IMR-90 (cell line): ENCODE data around the gene LIMCH1. TPM values are rescaled to one million over a fixed set of nuclear protein-coding genes. Genes with fewer than 3 reads are reported as not detected.

Source experiments
- ATAC-seq: fragments of 200-7000 bp; cut with Tn5 transposase; 2 replicates; pipeline ENCODE4 v1.9.1; 2020; ENCODE audit warnings: low read depth, mild to moderate bottlenecking, moderate library complexity
- BruUV-seq: library from RNA; stranded (reverse); fragments of 400-500 nt; replicated peaks from 2 replicates; lab custom pipeline; 2021; lab: Mats Ljungman, UMichigan
- CTCF ChIA-PET: fragments of 300-600 bp; formaldehyde crosslinking; extraction: SDS; loops from one replicate; lab custom pipeline; 2021; ENCODE audit warnings: antibody characterized with exemption; lab: Yijun Ruan, JAX
- POLR2A ChIA-PET: fragments of 300-600 bp; sonication (Branson Sonifier 250); formaldehyde crosslinking; loops from one replicate; lab custom pipeline; 2022; ENCODE audit warnings: antibody characterized with exemption; ENCODE audit not compliant: unreplicated experiment; lab: Charles Lee
- DNase-seq: peaks from one replicate; pipeline ENCODE4 v3.0.0; 2013
- H2AFZ ChIP-seq: replicated peaks from 2 replicates; pipeline ENCODE3; 2013; ENCODE audit warnings: low read length, mild to moderate bottlenecking; ENCODE audit not compliant: poor library complexity
- H2AK5ac ChIP-seq: 2 replicates; pipeline ENCODE4 v1.6.1; 2013; ENCODE audit warnings: low read depth, low read length, inconsistent platforms
- H2AK9ac ChIP-seq: replicated peaks from 2 replicates; pipeline ENCODE3; 2013; ENCODE audit warnings: mild to moderate bottlenecking, low read depth, low read length, moderate library complexity; ENCODE audit not compliant: poor library complexity
- H2BK120ac ChIP-seq: 2 replicates; pipeline ENCODE4 v1.6.1; 2013; ENCODE audit warnings: low read depth, low read length, inconsistent platforms
- H2BK15ac ChIP-seq: 3 replicates; pipeline ENCODE4 v1.6.1; 2013; ENCODE audit warnings: low read depth, low read length, inconsistent platforms
- H2BK20ac ChIP-seq: 2 replicates; pipeline ENCODE4 v1.6.1; 2013; ENCODE audit warnings: low read depth, mild to moderate bottlenecking, inconsistent platforms, low read length, moderate library complexity
- H2BK5ac ChIP-seq: 2 replicates; pipeline ENCODE4 v1.6.1; 2013; ENCODE audit warnings: mild to moderate bottlenecking, low read depth, low read length, inconsistent platforms; ENCODE audit not compliant: poor library complexity, severe bottlenecking
- H3K14ac ChIP-seq: replicated peaks from 2 replicates; pipeline ENCODE4 v1.6.1; 2013; ENCODE audit warnings: low read depth, low read length, inconsistent platforms
- H3K18ac ChIP-seq: 2 replicates; pipeline ENCODE4 v1.6.1; 2013; ENCODE audit warnings: low read depth, low read length, control low read depth
- H3K23ac ChIP-seq: 2 replicates; pipeline ENCODE4 v1.6.1; 2013; ENCODE audit warnings: low read depth, low read length, inconsistent platforms
- H3K27ac ChIP-seq: 2 replicates; pipeline ENCODE4 v1.5.1; 2013; ENCODE audit warnings: mild to moderate bottlenecking, control low read depth, low read length; ENCODE audit not compliant: insufficient read depth
- H3K27me3 ChIP-seq: 2 replicates; pipeline ENCODE4 v1.6.1; 2013; ENCODE audit warnings: low read length; ENCODE audit not compliant: control insufficient read depth, insufficient read depth
- H3K36me3 ChIP-seq: 2 replicates; pipeline ENCODE4 v1.6.1; 2013; ENCODE audit warnings: low read length, mixed read lengths; ENCODE audit not compliant: control insufficient read depth, insufficient read depth
- H3K4ac ChIP-seq: 2 replicates; pipeline ENCODE4 v1.6.1; 2013; ENCODE audit warnings: low read depth, low read length, inconsistent platforms
- H3K4me1 ChIP-seq: 2 replicates; pipeline ENCODE4 v1.6.1; 2013; ENCODE audit warnings: low read length, mixed read lengths; ENCODE audit not compliant: control insufficient read depth, insufficient read depth
- H3K4me2 ChIP-seq: 2 replicates; pipeline ENCODE4 v1.6.1; 2013; ENCODE audit warnings: low read depth, mild to moderate bottlenecking, control low read depth, low read length, moderate library complexity
- H3K4me3 ChIP-seq: 2 replicates; pipeline ENCODE4 v1.5.1; 2013; ENCODE audit warnings: low read depth, mild to moderate bottlenecking, control low read depth, low read length, moderate library complexity; ENCODE audit not compliant: insufficient read depth
- H3K56ac ChIP-seq: 2 replicates; pipeline ENCODE4 v1.6.1; 2013; ENCODE audit warnings: low read length, inconsistent platforms; ENCODE audit not compliant: insufficient read depth; ENCODE audit errors: extremely low read depth
- H3K79me1 ChIP-seq, 2 experiments: 2 replicates each; pipeline ENCODE4 v1.6.1; 2013; ENCODE audit warnings: low read length in 2 of 2, inconsistent platforms in 1 of 2, low read depth in 1 of 2
- H3K9ac ChIP-seq: 2 replicates; pipeline ENCODE4 v1.6.1; 2013; ENCODE audit warnings: low read depth, low read length, control low read depth
- H3K9me1 ChIP-seq: 2 replicates; pipeline ENCODE4 v1.6.1; 2013; ENCODE audit warnings: low read length, inconsistent platforms; ENCODE audit not compliant: insufficient read depth
- H3K9me3 ChIP-seq: 2 replicates; pipeline ENCODE4 v1.6.1; 2013; ENCODE audit warnings: low read length; ENCODE audit not compliant: control insufficient read depth, insufficient read depth
- H4K20me1 ChIP-seq: 2 replicates; pipeline ENCODE4 v1.6.1; 2013; ENCODE audit warnings: low read length, inconsistent platforms; ENCODE audit not compliant: insufficient read depth
- H4K5ac ChIP-seq: 2 replicates; pipeline ENCODE4 v1.6.1; 2013; ENCODE audit warnings: mild to moderate bottlenecking, low read depth, low read length, control low read depth
- H4K8ac ChIP-seq, 2 experiments: 2 replicates each; pipeline ENCODE4 v1.6.1; 2013; ENCODE audit warnings: low read depth in 2 of 2, low read length in 2 of 2, control low read depth in 1 of 2, inconsistent platforms in 1 of 2
- H4K91ac ChIP-seq: 2 replicates; pipeline ENCODE4 v1.6.1; 2013; ENCODE audit warnings: low read depth, low read length, inconsistent platforms; ENCODE audit not compliant: insufficient read depth
- CEBPB ChIP-seq: IDR thresholded peaks from 2 replicates; pipeline ENCODE4 v1.6.1; 2012; ENCODE audit warnings: low read depth, low read length, improper control_type of control experiment
- CTCF ChIP-seq: conservative IDR thresholded peaks from 2 replicates; pipeline ENCODE4 v1.5.1; 2012; ENCODE audit warnings: mild to moderate bottlenecking, low read depth, low read length, improper control_type of control experiment
- MAFK ChIP-seq: IDR thresholded peaks from 2 replicates; pipeline ENCODE4 v1.6.1; 2012; ENCODE audit warnings: low read depth, low read length, improper control_type of control experiment
- MXI1 ChIP-seq: IDR thresholded peaks from 2 replicates; pipeline ENCODE4 v1.6.1; 2012; ENCODE audit warnings: low read depth, mild to moderate bottlenecking, low read length, moderate library complexity, borderline replicate concordance
- RAD21 ChIP-seq: IDR thresholded peaks from 2 replicates; pipeline ENCODE4 v1.6.1; 2012; ENCODE audit warnings: low read length, improper control_type of control experiment
- RFX5 ChIP-seq: IDR thresholded peaks from 2 replicates; pipeline ENCODE4 v1.8.0; 2012; ENCODE audit warnings: low read depth, mild to moderate bottlenecking, low read length, moderate library complexity
- SMC3 ChIP-seq: fragments of 150-350 bp; IDR thresholded peaks from 2 replicates; pipeline ENCODE4 v1.6.1; 2016; ENCODE audit warnings: low read depth, mild to moderate bottlenecking, antibody characterized with exemption, low read length, moderate library complexity
- WGBS, 2 experiments: methylation state at CpG; one replicate each; pipeline versions ENCODE4 v1.1.5 to v1.1.7; 2013; ENCODE audit warnings: missing lambda C conversion rate in 2 of 2; ENCODE audit not compliant: insufficient read length in 1 of 2; ENCODE audit errors: extremely low coverage in 2 of 2; 5-methylcytosine and 5-hydroxymethylcytosine counted together
- dilution Hi-C: fragments of 300-500 bp; cut with HindIII; formaldehyde crosslinking; loops from one replicate; pipeline ENCODE4 v1.14.3; 2018; ENCODE audit warnings: low sequenced_read_pairs; ENCODE audit not compliant: unreplicated experiment
- in situ Hi-C: fragments of 300-500 bp; cut with MboI; formaldehyde crosslinking; loops from 3 replicates; pipeline ENCODE4 v1.14.3; 2019; ENCODE audit warnings: low sequenced_read_pairs, inconsistent platforms, mixed read lengths
- intact Hi-C: fragments of 100-400 bp; cut with micrococcal nuclease; formaldehyde crosslinking; loops from 2 replicates; pipeline ENCODE4 v1.10.0; 2022
- polyA plus RNA-seq, 3 experiments: library from polyadenylated mRNA; depleted of rRNA; stranded (reverse); fragments of >200 nt; gene quantifications; 2 replicates each; pipeline ENCODE4 v1.2.3, GENCODE V29; 2012; ENCODE audit warnings: low replicate concordance in 1 of 3
- total RNA-seq: library from RNA; depleted of rRNA; stranded (reverse); fragments of >200 nt; gene quantifications from 2 replicates; pipeline ENCODE4 v1.2.3, GENCODE V29; 2012

The LIMCH1 gene
- total and polyA plus RNA-seq, 2 of the 4 experiments (the other 2 are of a cell fraction), result 0.89 to 2.9 TPM

- no TSS peak for BruUV-seq
- Histone ChIP-seq H3K9me3 (no peaks in the 10 kb centered on the region), H3K14ac (no peak overlapping the region), H3K4me3 (no peak overlapping the region), H3K9me1 (no peaks in the 10 kb centered on the region), H3K27me3 (peaks cover 13% of the 10 kb centered on the region), H3K4me1 (no peaks in the 10 kb centered on the region), H3K4ac (no peak overlapping the region), H3K79me1 (no peaks in the 10 kb centered on the region), H2AK5ac (no peak overlapping the region), H2BK5ac (no peak overlapping the region), H4K5ac (no peak overlapping the region), H4K91ac (no peak overlapping the region), H4K8ac (no peak overlapping the region), H3K27ac (no peak overlapping the region), H3K9ac (no peak overlapping the region), H4K20me1 (no peaks in the 10 kb centered on the region), H3K18ac (no peak overlapping the region), H3K4me2 (no peak overlapping the region), H3K56ac (no peak overlapping the region), H2BK120ac (no peak overlapping the region), H2AK9ac (no peak overlapping the region), H2BK20ac (no peak overlapping the region), H2BK15ac (no peak overlapping the region), H3K23ac (no peak overlapping the region), H3K36me3 (no peaks in the 10 kb centered on the region), H2AFZ (no peak overlapping the region)
- ATAC-seq, result peak; percentile 67
- in situ Hi-C loops (loop anchor here (5.0 kb wide), 1 partner anchor 194 kb away; no protein-coding TSS in a partner anchor), dilution Hi-C loops (no loop called here), intact Hi-C loops (loop anchor here (1.0 to 10.0 kb wide), 6 partner anchors 58 to 826 kb away; no protein-coding TSS in a partner anchor)
- CTCF ChIA-PET, result interaction anchor here (0.6 to 4.1 kb wide), 4 partner anchors 13 to 264 kb away, joined by 4 to 22 read pairs (median 6); no protein-coding TSS in a partner anchor
- DNase-seq, result peak; percentile 56
- TF ChIP-seq SMC3 (peak; percentile 73), CTCF (peak; percentile 69), RFX5 (no peak), MXI1 (no peak), MAFK (no peak), RAD21 (peak; percentile 76), CEBPB (no peak)
- POLR2A ChIA-PET, result no interaction called here
- WGBS, 2 experiments, result no CpG with 5 or more reads among the region's 2 CpGs
These were observed 155.7 kb downstream of the LIMCH1 start for GRCh38 chr4:41693629-41694028.
